GM21825 (cell line): ENCODE measurements around the gene AJM1.
"Not testable (repeated sequence)": the region's sequence is repeated elsewhere in the genome, so short reads cannot be mapped to it uniquely, and the experiment has no call there.

Experiments
- ATAC-seq: cut with Tn5 transposase; IDR thresholded peaks from one replicate; pipeline ENCODE4 v1.9.1; 2021; ENCODE audit warnings: mild to moderate bottlenecking, moderate library complexity; ENCODE audit not compliant: unreplicated experiment

Gene AJM1

GRCh38 chr9:136829981-136830885 lies 12.0 kb upstream of the AJM1 start:
- no peak for ATAC-seq

- no peak for ATAC-seq
These were observed 11.1 kb upstream of the AJM1 start for GRCh38 chr9:136831002-136831719.

- no peak for ATAC-seq
These were observed 10.6 kb upstream of the AJM1 start for GRCh38 chr9:136831720-136832104.

- no peak for ATAC-seq
These were observed 9.7 kb upstream of the AJM1 start for GRCh38 chr9:136832581-136832980.

- not testable (repeated sequence) for ATAC-seq
These were observed 8.8 kb upstream of the AJM1 start for GRCh38 chr9:136833381-136834048.

GRCh38 chr9:136835162-136835931 lies 6.9 kb upstream of the AJM1 start:
- no peak for ATAC-seq

- ATAC-seq: no peak
These were observed 6.1 kb upstream of the AJM1 start for GRCh38 chr9:136835932-136836904.

GRCh38 chr9:136837146-136837855 lies 5.0 kb upstream of the AJM1 start:
- ATAC-seq: no peak

GRCh38 chr9:136837856-136838277 lies 4.4 kb upstream of the AJM1 start:
- not testable (repeated sequence) for ATAC-seq

- ATAC-seq: no peak
These were observed 3.7 kb upstream of the AJM1 start for GRCh38 chr9:136838314-136839228.

GRCh38 chr9:136839229-136840139 lies 2.8 kb upstream of the AJM1 start:
- no peak for ATAC-seq

GRCh38 chr9:136840140-136840876 lies 2.0 kb upstream of the AJM1 start:
- ATAC-seq: no peak

GRCh38 chr9:136840877-136841645 lies 1.2 kb upstream of the AJM1 start:
- ATAC-seq: no peak

GRCh38 chr9:136841646-136842379 lies 465 bp upstream of the AJM1 start:
- ATAC-seq: not testable (repeated sequence)
